Astrocyte (in vitro differentiated cells and primary cell): ENCODE results near the gene XYLT1. TPM values are rescaled to one million over a fixed set of nuclear protein-coding genes. Genes with fewer than 3 reads are reported as not detected.

Source experiments
- DNase-seq: peaks from one replicate; pipeline ENCODE4 v3.0.0-alpha.2; 2010; ENCODE audit warnings: low read depth
- FAIRE-seq: peaks from 2 replicates; lab custom pipeline; 2011; peaks lifted over from hg19 to GRCh38; lab: Jason Lieb, UNC
- H2AFZ ChIP-seq: 2 replicates; pipeline ENCODE4 v1.6.0; 2012; ENCODE audit warnings: low read depth, low read length, inconsistent platforms
- H3K27ac ChIP-seq: 2 replicates; pipeline ENCODE4 v1.5.1; 2011; ENCODE audit warnings: low read depth, low read length, inconsistent platforms
- H3K27me3 ChIP-seq: 2 replicates; pipeline ENCODE4 v1.6.0; 2011; ENCODE audit warnings: low read length, inconsistent platforms; ENCODE audit not compliant: insufficient read depth
- H3K36me3 ChIP-seq: 2 replicates; pipeline ENCODE4 v1.5.1; 2011; ENCODE audit warnings: low read length, inconsistent platforms; ENCODE audit not compliant: insufficient read depth
- H3K4me1 ChIP-seq: 2 replicates; pipeline ENCODE4 v1.5.1; 2011; ENCODE audit warnings: low read length, inconsistent platforms; ENCODE audit not compliant: insufficient read depth
- H3K4me2 ChIP-seq: 2 replicates; pipeline ENCODE4 v1.6.0; 2012; ENCODE audit warnings: low read length, inconsistent platforms
- H3K4me3 ChIP-seq: 2 replicates; pipeline ENCODE4 v1.5.1; 2011; ENCODE audit warnings: low read depth, mild to moderate bottlenecking, low read length, inconsistent platforms; ENCODE audit not compliant: insufficient read depth
- H3K79me2 ChIP-seq: 2 replicates; pipeline ENCODE4 v1.6.0; 2012; ENCODE audit warnings: mild to moderate bottlenecking, low read length, inconsistent platforms; ENCODE audit not compliant: insufficient read depth
- H3K9ac ChIP-seq: 2 replicates; pipeline ENCODE4 v1.6.0; 2012; ENCODE audit warnings: mild to moderate bottlenecking, low read length, inconsistent platforms
- H3K9me3 ChIP-seq: 2 replicates; pipeline ENCODE4 v1.5.1; 2012; ENCODE audit warnings: low read depth, mild to moderate bottlenecking, low read length, inconsistent platforms; ENCODE audit not compliant: insufficient read depth
- H4K20me1 ChIP-seq: 2 replicates; pipeline ENCODE4 v1.6.0; 2012; ENCODE audit warnings: low read length, inconsistent platforms; ENCODE audit not compliant: insufficient read depth
- H3K27ac Mint-ChIP-seq: one replicate; pipeline ENCODE4 v1.8.0; 2021; ENCODE audit warnings: mild to moderate bottlenecking, mixed read lengths; ENCODE audit not compliant: unreplicated experiment
- H3K27me3 Mint-ChIP-seq: one replicate; pipeline ENCODE4 v1.8.0; 2021; ENCODE audit warnings: low read depth, mixed read lengths; ENCODE audit not compliant: unreplicated experiment
- H3K36me3 Mint-ChIP-seq: one replicate; pipeline ENCODE4 v1.8.0; 2021; ENCODE audit warnings: low read depth, mixed read lengths; ENCODE audit not compliant: unreplicated experiment
- H3K4me1 Mint-ChIP-seq: one replicate; pipeline ENCODE4 v1.8.0; 2021; ENCODE audit warnings: low read depth, mixed read lengths; ENCODE audit not compliant: unreplicated experiment
- H3K4me3 Mint-ChIP-seq: one replicate; pipeline ENCODE4 v1.8.0; 2021; ENCODE audit warnings: mild to moderate bottlenecking, moderate library complexity, mixed read lengths; ENCODE audit not compliant: unreplicated experiment
- H3K9me3 Mint-ChIP-seq: one replicate; pipeline ENCODE4 v1.8.0; 2021; ENCODE audit warnings: mild to moderate bottlenecking, mixed read lengths; ENCODE audit not compliant: unreplicated experiment
- EZH2 ChIP-seq: IDR thresholded peaks from 2 replicates; pipeline ENCODE4 v1.6.1; 2012; ENCODE audit warnings: mild to moderate bottlenecking, low read length, inconsistent platforms; ENCODE audit not compliant: insufficient read depth
- total RNA-seq: library from RNA; stranded (reverse); gene quantifications from 2 replicates; pipeline ENCODE4 v1.2.1, GENCODE V29; 2021
- TF ChIP-seq, protein P1 (sequence below): IDR thresholded peaks from 2 replicates; pipeline ENCODE4 v1.5.1; 2011; ENCODE audit warnings: low read depth, mild to moderate bottlenecking, inconsistent platforms, low read length, moderate library complexity; ENCODE audit not compliant: insufficient read depth

The XYLT1 gene
- total RNA-seq, 1 donor from 2014 or later, result 22.9 TPM

DNA sequence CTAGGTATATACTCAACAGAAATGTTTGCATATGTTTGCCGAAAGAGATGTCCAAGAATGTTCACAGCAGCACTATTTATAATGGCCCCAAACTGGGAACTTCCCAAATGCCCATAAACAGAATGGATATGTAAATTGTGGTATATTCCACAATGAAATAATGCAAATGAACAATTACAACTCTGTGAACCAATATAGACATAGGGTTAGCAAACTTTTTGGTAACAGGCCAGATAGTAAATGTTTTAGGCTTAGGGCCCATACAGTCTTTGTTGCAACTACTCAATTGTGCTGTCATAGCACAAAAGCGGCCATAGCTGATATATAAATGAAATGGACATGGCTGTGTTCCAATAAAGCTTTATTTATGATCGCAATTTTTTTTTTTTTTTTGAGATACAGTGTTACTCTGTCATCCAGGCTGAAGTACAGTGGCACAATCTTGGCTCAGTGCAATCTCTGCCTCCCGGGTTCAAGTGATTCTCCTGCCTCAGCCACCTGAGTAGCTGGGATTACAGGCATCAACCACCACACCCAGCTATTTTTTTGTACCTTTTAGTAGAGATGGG lies 16.5 kb downstream of the XYLT1 start:
- Mint-ChIP-seq H3K4me1 (peaks cover 16% of the 10 kb centered on the region), H3K36me3 (peaks cover 8% of the 10 kb centered on the region), H3K27me3 (no peaks in the 10 kb centered on the region), H3K4me3 (no peak overlapping the region), H3K9me3 (no peaks in the 10 kb centered on the region), H3K27ac (no peak overlapping the region)
- Histone ChIP-seq H3K4me2 (no peak overlapping the region), H3K79me2 (peaks cover 89% of the 10 kb centered on the region), H3K9me3 (no peaks in the 10 kb centered on the region), H3K4me3 (no peak overlapping the region), H3K4me1 (peaks cover 8% of the 10 kb centered on the region), H3K36me3 (peaks cover 4% of the 10 kb centered on the region), H3K27me3 (no peaks in the 10 kb centered on the region), H2AFZ (no peak overlapping the region), H3K27ac (no peak overlapping the region), H3K9ac (no peak overlapping the region), H4K20me1 (peaks cover 89% of the 10 kb centered on the region)
- DNase-seq (no peak), FAIRE-seq (no peak)
- TF ChIP-seq EZH2, result no peak
- TF ChIP-seq, protein P1, sequence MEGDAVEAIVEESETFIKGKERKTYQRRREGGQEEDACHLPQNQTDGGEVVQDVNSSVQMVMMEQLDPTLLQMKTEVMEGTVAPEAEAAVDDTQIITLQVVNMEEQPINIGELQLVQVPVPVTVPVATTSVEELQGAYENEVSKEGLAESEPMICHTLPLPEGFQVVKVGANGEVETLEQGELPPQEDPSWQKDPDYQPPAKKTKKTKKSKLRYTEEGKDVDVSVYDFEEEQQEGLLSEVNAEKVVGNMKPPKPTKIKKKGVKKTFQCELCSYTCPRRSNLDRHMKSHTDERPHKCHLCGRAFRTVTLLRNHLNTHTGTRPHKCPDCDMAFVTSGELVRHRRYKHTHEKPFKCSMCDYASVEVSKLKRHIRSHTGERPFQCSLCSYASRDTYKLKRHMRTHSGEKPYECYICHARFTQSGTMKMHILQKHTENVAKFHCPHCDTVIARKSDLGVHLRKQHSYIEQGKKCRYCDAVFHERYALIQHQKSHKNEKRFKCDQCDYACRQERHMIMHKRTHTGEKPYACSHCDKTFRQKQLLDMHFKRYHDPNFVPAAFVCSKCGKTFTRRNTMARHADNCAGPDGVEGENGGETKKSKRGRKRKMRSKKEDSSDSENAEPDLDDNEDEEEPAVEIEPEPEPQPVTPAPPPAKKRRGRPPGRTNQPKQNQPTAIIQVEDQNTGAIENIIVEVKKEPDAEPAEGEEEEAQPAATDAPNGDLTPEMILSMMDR, result no peak

DNA sequence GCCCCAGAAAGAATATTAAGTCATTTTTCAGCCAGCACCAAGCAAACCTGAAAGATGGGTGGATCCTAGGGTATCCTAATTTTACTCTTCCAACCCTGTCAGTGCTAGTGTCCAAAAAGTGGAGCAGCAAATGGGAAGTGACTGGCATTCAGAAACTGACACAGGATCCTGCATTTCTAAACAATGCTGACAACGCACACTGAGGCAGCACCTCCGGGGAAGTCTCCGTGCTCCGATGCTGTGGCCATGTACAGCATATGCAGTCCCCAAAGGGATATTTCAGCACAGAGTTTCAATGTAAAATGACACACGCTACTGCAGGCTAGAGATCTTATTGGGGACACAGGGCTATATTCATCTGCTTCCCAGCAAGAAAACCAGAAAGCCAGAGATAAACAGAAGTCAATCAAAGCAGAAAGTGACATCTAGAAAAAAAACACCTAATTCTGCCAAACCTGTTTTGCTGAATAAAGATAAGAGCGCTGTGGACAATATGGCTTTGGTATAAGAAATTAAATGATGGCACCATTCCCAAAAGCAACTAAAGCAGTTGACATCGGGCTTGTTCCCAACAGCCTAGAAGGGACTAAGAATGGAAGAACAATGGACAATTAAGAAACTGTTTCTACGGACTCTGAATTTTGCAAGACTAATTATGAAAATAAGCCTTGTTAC lies 17.3 kb downstream of the XYLT1 start:
- peaks cover 8% of the 10 kb centered on the region for H3K36me3 Mint-ChIP-seq
- no peak overlapping the region for H3K4me3 ChIP-seq
- no peak overlapping the region for H3K27ac Mint-ChIP-seq
- DNase-seq (no peak), FAIRE-seq (peak; percentile 9)
- no peaks in the 10 kb centered on the region for H3K9me3 Mint-ChIP-seq
- H3K36me3 ChIP-seq, result peaks cover 4% of the 10 kb centered on the region
- peaks cover 16% of the 10 kb centered on the region for H3K4me1 Mint-ChIP-seq
- H3K27ac ChIP-seq, result no peak overlapping the region
- no peak overlapping the region for H3K4me3 Mint-ChIP-seq
- H3K9me3 ChIP-seq, result no peaks in the 10 kb centered on the region
- no peaks in the 10 kb centered on the region for H3K27me3 Mint-ChIP-seq
- TF ChIP-seq, protein P1, result no peak
- no peak for TF ChIP-seq EZH2
- no peaks in the 10 kb centered on the region for H3K27me3 ChIP-seq
- peaks cover 89% of the 10 kb centered on the region for H3K79me2 ChIP-seq
- H4K20me1 ChIP-seq, result peaks cover 89% of the 10 kb centered on the region
- peak overlapping the region; percentile 32 for H3K4me2 ChIP-seq
- H3K9ac ChIP-seq, result no peak overlapping the region
- H2AFZ ChIP-seq, result no peak overlapping the region
- H3K4me1 ChIP-seq, result peaks cover 8% of the 10 kb centered on the region

- peaks cover 86% of the 10 kb centered on the region for H3K79me2 ChIP-seq
- no peaks in the 10 kb centered on the region for H3K9me3 Mint-ChIP-seq
- DNase-seq, result peak; percentile 52
These were observed 17.8 kb downstream of the XYLT1 start for GRCh38 chr16:17452922-17453321.

More at GRCh38 chr16:17452922-17453321, 17.8 kb downstream of the XYLT1 start:
- no peak for FAIRE-seq
- peak overlapping the region; percentile 32 for H3K4me2 ChIP-seq
- TF ChIP-seq, protein P1, result no peak
- TF ChIP-seq EZH2, result no peak
- no peak overlapping the region for H3K27ac ChIP-seq
- no peak overlapping the region for H2AFZ ChIP-seq
- H3K4me1 ChIP-seq, result peaks cover 8% of the 10 kb centered on the region
- Mint-ChIP-seq H3K36me3 (peaks cover 8% of the 10 kb centered on the region), H3K27ac (peak overlapping the region; percentile 34), H3K4me1 (peaks cover 16% of the 10 kb centered on the region), H3K4me3 (no peak overlapping the region), H3K27me3 (no peaks in the 10 kb centered on the region)
- H3K4me3 ChIP-seq, result no peak overlapping the region
- H3K9ac ChIP-seq, result no peak overlapping the region
- no peaks in the 10 kb centered on the region for H3K9me3 ChIP-seq
- peaks cover 88% of the 10 kb centered on the region for H4K20me1 ChIP-seq
- peaks cover 4% of the 10 kb centered on the region for H3K36me3 ChIP-seq
- no peaks in the 10 kb centered on the region for H3K27me3 ChIP-seq
